Neural cell (in vitro differentiated cells): ENCODE data around the gene NRROS. TPM values are rescaled to one million over a fixed set of nuclear protein-coding genes. Genes with fewer than 3 reads are reported as not detected.
"Not testable (repeated sequence)": the region's sequence is repeated elsewhere in the genome, so short reads cannot be mapped to it uniquely, and the experiment has no call there.

Experiments used
- H2AFZ ChIP-seq: fragments of 200-600, 300-800 bp; sonication (generic), shearing (Covaris generic); 2 replicates; pipeline ENCODE4 v1.6.0; 2014; ENCODE audit warnings: low read depth, mild to moderate bottlenecking, antibody characterized with exemption, low read length, moderate library complexity
- H3F3A ChIP-seq: fragments of 200-600 bp; shearing (Covaris generic); 2 replicates; pipeline ENCODE4 v1.6.1; 2016; ENCODE audit warnings: mild to moderate bottlenecking, moderate library complexity, mixed read lengths, antibody characterized with exemption, low read length; ENCODE audit not compliant: insufficient read depth, poor library complexity, severe bottlenecking
- H3K27ac ChIP-seq: fragments of 200-600, 300-800 bp; sonication (generic), shearing (Covaris generic); 2 replicates; pipeline ENCODE4 v1.5.1; 2014; ENCODE audit warnings: mild to moderate bottlenecking, low read length, moderate library complexity
- H3K27me3 ChIP-seq: fragments of 300-800, 200-600 bp; sonication (generic), shearing (Covaris generic); 2 replicates; pipeline ENCODE4 v1.6.0; 2014; ENCODE audit warnings: mild to moderate bottlenecking, low read depth, low read length, moderate library complexity; ENCODE audit not compliant: insufficient read depth
- H3K36me3 ChIP-seq: fragments of 300-800, 200-600 bp; sonication (generic), shearing (Covaris generic); 2 replicates; pipeline ENCODE4 v1.5.1; 2014; ENCODE audit warnings: mild to moderate bottlenecking, antibody characterized with exemption, low read length, moderate library complexity; ENCODE audit not compliant: insufficient read depth
- H3K4me2 ChIP-seq: fragments of 300-800, 200-600 bp; sonication (generic), shearing (Covaris generic); 2 replicates; pipeline ENCODE4 v1.6.0; 2014; ENCODE audit warnings: mild to moderate bottlenecking, low read length
- H3K4me3 ChIP-seq: fragments of 300-800, 200-600 bp; sonication (generic), shearing (Covaris generic); 2 replicates; pipeline ENCODE4 v1.5.1; 2014; ENCODE audit warnings: mild to moderate bottlenecking, low read length, moderate library complexity
- H3K79me2 ChIP-seq: fragments of 200-600 bp; shearing (Covaris generic); replicated peaks from 2 replicates; pipeline ENCODE4 v1.6.0; 2014; ENCODE audit warnings: mild to moderate bottlenecking, low read length, moderate library complexity; ENCODE audit not compliant: insufficient read depth
- H3K9ac ChIP-seq: fragments of 300-800, 200-600 bp; sonication (generic), shearing (Covaris generic); 2 replicates; pipeline ENCODE4 v1.6.1; 2016; ENCODE audit warnings: mild to moderate bottlenecking, low read length, mixed read lengths
- H3K9me2 ChIP-seq: fragments of 200-600 bp; shearing (Covaris generic); 2 replicates; pipeline ENCODE4 v1.6.1; 2016; ENCODE audit warnings: mild to moderate bottlenecking, low read length, mixed read lengths; ENCODE audit not compliant: insufficient read depth
- H3K9me3 ChIP-seq: fragments of 200-600, 300-800 bp; sonication (generic), shearing (Covaris generic); 2 replicates; pipeline ENCODE4 v1.6.1; 2016; ENCODE audit warnings: mild to moderate bottlenecking, mixed run types, low read length, moderate library complexity, mixed read lengths
- H4K20me1 ChIP-seq: fragments of 200-600 bp; shearing (Covaris generic); 2 replicates; pipeline ENCODE4 v1.6.1; 2016; ENCODE audit warnings: mild to moderate bottlenecking, mixed run types; ENCODE audit not compliant: insufficient read depth
- EP300 ChIP-seq: fragments of 450-650 bp; conservative IDR thresholded peaks from 2 replicates; pipeline ENCODE4 v1.6.1; 2014; ENCODE audit warnings: antibody characterized with exemption, mild to moderate bottlenecking, moderate library complexity; ENCODE audit not compliant: poor library complexity, severe bottlenecking
- EZH2 ChIP-seq: fragments of 200-600, 300-800 bp; shearing (Covaris generic), sonication (generic); IDR thresholded peaks from 2 replicates; pipeline ENCODE4 v1.6.1; 2014; ENCODE audit warnings: antibody characterized with exemption, low read length, borderline replicate concordance, mild to moderate bottlenecking; ENCODE audit not compliant: insufficient read depth, poor library complexity, severe bottlenecking
- MXI1 ChIP-seq: fragments of 450-650 bp; conservative IDR thresholded peaks from 2 replicates; pipeline ENCODE4 v1.6.1; 2014; ENCODE audit warnings: antibody characterized with exemption, mild to moderate bottlenecking; ENCODE audit not compliant: poor library complexity, severe bottlenecking
- POLR2AphosphoS5 ChIP-seq: IDR thresholded peaks from 2 replicates; pipeline ENCODE4 v1.6.1; 2012
- RAD21 ChIP-seq: fragments of 450-650 bp; conservative IDR thresholded peaks from 2 replicates; pipeline ENCODE4 v1.6.1; 2014; ENCODE audit warnings: antibody characterized with exemption, mild to moderate bottlenecking, moderate library complexity
- SMC3 ChIP-seq: fragments of 450-650 bp; conservative IDR thresholded peaks from 2 replicates; pipeline ENCODE4 v1.6.1; 2014; ENCODE audit warnings: antibody characterized with exemption, mild to moderate bottlenecking, moderate library complexity; ENCODE audit not compliant: poor library complexity
- TAF1 ChIP-seq: IDR thresholded peaks from 2 replicates; pipeline ENCODE4 v1.6.1; 2012; ENCODE audit warnings: low read depth
- polyA plus RNA-seq: library from polyadenylated mRNA; depleted of rRNA; stranded (reverse); fragments of >200 nt; gene quantifications from 2 replicates; pipeline ENCODE4 v1.2.3, GENCODE V29; 2014
- TF ChIP-seq, protein P1 (sequence below): fragments of 450-650 bp; IDR thresholded peaks from 2 replicates; pipeline ENCODE4 v1.5.1; 2014; ENCODE audit warnings: antibody characterized with exemption, mild to moderate bottlenecking, moderate library complexity; ENCODE audit not compliant: poor library complexity, severe bottlenecking
- TF ChIP-seq, protein P2 (sequence below): IDR thresholded peaks from 2 replicates; pipeline ENCODE4 v1.6.1; 2012; ENCODE audit warnings: borderline replicate concordance

NRROS gene
- polyA plus RNA-seq, 1 donor from 2014 or later: not detected

DNA sequence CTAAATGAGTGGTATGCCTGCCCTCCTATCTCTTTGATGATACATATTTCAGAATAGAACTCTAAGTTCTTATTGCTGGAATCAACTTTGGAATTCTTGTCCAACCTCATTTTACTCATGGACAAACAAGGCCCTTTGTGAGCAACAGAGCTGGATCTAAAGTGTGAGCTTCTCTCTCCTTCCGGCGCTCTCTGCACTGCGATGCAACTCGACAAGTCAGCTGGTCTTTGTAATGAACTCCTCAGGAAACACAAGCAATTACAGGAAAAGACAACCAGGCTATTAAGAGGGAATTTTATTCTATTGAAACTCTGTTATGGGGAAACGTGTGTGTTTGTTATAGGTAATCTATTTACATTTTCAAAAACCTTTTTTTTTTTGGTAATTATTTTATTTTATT is 20.3 kb upstream of the NRROS start:
- Histone ChIP-seq H3K27me3 (no peaks in the 10 kb centered on the region), H3K9ac (no peak overlapping the region), H3F3A (no peaks in the 10 kb centered on the region), H3K9me2 (no peaks in the 10 kb centered on the region), H3K4me3 (no peak overlapping the region), H4K20me1 (no peaks in the 10 kb centered on the region), H3K27ac (no peak overlapping the region), H3K9me3 (no peaks in the 10 kb centered on the region), H3K79me2 (no peaks in the 10 kb centered on the region), H2AFZ (no peak overlapping the region), H3K36me3 (no peaks in the 10 kb centered on the region), H3K4me2 (no peak overlapping the region)
- TF ChIP-seq, protein P1, sequence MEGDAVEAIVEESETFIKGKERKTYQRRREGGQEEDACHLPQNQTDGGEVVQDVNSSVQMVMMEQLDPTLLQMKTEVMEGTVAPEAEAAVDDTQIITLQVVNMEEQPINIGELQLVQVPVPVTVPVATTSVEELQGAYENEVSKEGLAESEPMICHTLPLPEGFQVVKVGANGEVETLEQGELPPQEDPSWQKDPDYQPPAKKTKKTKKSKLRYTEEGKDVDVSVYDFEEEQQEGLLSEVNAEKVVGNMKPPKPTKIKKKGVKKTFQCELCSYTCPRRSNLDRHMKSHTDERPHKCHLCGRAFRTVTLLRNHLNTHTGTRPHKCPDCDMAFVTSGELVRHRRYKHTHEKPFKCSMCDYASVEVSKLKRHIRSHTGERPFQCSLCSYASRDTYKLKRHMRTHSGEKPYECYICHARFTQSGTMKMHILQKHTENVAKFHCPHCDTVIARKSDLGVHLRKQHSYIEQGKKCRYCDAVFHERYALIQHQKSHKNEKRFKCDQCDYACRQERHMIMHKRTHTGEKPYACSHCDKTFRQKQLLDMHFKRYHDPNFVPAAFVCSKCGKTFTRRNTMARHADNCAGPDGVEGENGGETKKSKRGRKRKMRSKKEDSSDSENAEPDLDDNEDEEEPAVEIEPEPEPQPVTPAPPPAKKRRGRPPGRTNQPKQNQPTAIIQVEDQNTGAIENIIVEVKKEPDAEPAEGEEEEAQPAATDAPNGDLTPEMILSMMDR: no peak
- TF ChIP-seq EZH2 (no peak), SMC3 (no peak), RAD21 (no peak), MXI1 (no peak), TAF1 (no peak), POLR2AphosphoS5 (no peak), EP300 (no peak)
- TF ChIP-seq, protein P2, sequence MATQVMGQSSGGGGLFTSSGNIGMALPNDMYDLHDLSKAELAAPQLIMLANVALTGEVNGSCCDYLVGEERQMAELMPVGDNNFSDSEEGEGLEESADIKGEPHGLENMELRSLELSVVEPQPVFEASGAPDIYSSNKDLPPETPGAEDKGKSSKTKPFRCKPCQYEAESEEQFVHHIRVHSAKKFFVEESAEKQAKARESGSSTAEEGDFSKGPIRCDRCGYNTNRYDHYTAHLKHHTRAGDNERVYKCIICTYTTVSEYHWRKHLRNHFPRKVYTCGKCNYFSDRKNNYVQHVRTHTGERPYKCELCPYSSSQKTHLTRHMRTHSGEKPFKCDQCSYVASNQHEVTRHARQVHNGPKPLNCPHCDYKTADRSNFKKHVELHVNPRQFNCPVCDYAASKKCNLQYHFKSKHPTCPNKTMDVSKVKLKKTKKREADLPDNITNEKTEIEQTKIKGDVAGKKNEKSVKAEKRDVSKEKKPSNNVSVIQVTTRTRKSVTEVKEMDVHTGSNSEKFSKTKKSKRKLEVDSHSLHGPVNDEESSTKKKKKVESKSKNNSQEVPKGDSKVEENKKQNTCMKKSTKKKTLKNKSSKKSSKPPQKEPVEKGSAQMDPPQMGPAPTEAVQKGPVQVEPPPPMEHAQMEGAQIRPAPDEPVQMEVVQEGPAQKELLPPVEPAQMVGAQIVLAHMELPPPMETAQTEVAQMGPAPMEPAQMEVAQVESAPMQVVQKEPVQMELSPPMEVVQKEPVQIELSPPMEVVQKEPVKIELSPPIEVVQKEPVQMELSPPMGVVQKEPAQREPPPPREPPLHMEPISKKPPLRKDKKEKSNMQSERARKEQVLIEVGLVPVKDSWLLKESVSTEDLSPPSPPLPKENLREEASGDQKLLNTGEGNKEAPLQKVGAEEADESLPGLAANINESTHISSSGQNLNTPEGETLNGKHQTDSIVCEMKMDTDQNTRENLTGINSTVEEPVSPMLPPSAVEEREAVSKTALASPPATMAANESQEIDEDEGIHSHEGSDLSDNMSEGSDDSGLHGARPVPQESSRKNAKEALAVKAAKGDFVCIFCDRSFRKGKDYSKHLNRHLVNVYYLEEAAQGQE: no peak

DNA sequence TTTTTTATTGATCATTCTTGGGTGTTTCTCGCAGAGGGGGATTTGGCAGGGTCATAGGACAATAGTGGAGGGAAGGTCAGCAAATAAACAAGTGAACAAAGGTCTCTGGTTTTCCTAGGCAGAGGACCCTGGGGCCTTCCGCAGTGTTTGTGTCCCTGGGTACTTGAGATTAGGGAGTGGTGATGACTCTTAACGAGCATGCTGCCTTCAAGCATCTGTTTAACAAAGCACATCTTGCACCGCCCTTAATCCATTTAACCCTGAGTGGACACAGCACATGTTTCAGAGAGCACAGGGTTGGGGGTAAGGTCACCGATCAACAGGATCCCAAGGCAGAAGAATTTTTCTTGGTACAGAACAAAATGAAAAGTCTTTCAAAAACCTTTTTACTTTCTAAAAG is 19.9 kb upstream of the NRROS start:
- H3K27me3 ChIP-seq, H3F3A ChIP-seq, H3K4me2 ChIP-seq, H3K4me3 ChIP-seq, H3K9ac ChIP-seq, H3K9me3 ChIP-seq, H3K36me3 ChIP-seq, H3K9me2 ChIP-seq, H4K20me1 ChIP-seq, H3K27ac ChIP-seq, H3K79me2 ChIP-seq, H2AFZ ChIP-seq: not testable (repeated sequence)

DNA sequence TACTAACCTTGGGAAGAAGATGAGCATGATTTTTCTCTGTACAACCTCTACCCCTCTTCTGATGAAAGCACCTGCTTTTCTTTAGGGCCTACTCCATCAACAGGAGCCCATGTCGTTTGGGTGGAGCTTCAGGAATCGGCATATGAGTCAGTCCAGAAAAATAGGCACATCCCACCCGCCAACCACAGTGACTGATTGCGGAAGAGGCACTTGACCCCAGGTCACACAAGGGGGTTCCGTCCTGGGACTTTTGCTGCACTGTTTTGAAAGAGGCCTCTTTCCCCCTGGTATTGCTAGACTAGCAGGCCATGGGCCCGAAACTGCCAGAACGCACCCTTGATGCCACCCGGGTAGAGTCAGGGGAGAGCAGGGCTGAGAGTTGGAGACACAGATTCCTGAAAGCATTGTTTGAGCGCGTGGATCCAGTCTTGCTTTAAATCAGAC is 19.3 kb upstream of the NRROS start:
- Histone ChIP-seq H3K36me3 (no peaks in the 10 kb centered on the region), H3K4me2 (no peak overlapping the region), H3K9ac (no peak overlapping the region), H3K27me3 (no peaks in the 10 kb centered on the region), H3K4me3 (no peak overlapping the region), H3K79me2 (no peaks in the 10 kb centered on the region), H4K20me1 (no peaks in the 10 kb centered on the region), H3K9me3 (no peaks in the 10 kb centered on the region), H2AFZ (no peak overlapping the region), H3F3A (no peaks in the 10 kb centered on the region), H3K9me2 (no peaks in the 10 kb centered on the region), H3K27ac (no peak overlapping the region)
- TF ChIP-seq TAF1 (no peak), POLR2AphosphoS5 (no peak), MXI1 (no peak), SMC3 (no peak), EP300 (no peak), RAD21 (no peak), EZH2 (no peak)
- TF ChIP-seq, protein P1: no peak
- TF ChIP-seq, protein P2: no peak
